ENCODE measurements around the gene FOXP3.

DNA sequence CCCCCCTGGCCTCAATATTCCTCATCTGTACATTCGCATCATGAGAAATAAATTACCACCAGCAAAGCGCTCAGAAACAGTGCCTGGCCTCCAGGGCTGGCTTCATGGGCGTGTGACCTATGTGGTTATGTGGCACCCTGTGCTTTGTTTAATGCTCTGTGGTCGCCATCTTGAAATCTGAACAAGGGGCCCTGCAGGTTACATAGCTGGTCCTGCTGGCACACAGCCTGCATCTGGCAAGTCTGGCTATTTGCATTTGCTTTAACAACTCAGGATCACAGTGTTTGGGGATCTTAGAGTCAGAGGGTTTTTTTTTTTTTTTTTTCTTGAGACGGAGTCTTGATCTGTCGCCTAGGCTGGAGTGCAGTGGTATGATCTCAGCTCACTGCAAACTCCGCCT is 9.9 kb downstream of the FOXP3 start:
- TF ChIP-seq, protein P1, sequence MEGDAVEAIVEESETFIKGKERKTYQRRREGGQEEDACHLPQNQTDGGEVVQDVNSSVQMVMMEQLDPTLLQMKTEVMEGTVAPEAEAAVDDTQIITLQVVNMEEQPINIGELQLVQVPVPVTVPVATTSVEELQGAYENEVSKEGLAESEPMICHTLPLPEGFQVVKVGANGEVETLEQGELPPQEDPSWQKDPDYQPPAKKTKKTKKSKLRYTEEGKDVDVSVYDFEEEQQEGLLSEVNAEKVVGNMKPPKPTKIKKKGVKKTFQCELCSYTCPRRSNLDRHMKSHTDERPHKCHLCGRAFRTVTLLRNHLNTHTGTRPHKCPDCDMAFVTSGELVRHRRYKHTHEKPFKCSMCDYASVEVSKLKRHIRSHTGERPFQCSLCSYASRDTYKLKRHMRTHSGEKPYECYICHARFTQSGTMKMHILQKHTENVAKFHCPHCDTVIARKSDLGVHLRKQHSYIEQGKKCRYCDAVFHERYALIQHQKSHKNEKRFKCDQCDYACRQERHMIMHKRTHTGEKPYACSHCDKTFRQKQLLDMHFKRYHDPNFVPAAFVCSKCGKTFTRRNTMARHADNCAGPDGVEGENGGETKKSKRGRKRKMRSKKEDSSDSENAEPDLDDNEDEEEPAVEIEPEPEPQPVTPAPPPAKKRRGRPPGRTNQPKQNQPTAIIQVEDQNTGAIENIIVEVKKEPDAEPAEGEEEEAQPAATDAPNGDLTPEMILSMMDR (IDR thresholded peaks at IDR 0.05; ENCODE audit: extremely low read depth in 1 of 2, insufficient read depth in 1 of 2, low read depth in 1 of 2, low read length in 2 of 2), result no peak
- TF ChIP-seq EZH2 (IDR thresholded peaks at IDR 0.05; ENCODE audit: borderline replicate concordance, low read depth, low read length, severe bottlenecking) (no peak), POLR2A (IDR thresholded peaks at IDR 0.05; ENCODE audit: low read depth, low read length) (no peak), POLR2AphosphoS5 (IDR thresholded peaks at IDR 0.05; ENCODE audit: insufficient read depth, low read depth, low read length) (no peak), JUN (IDR thresholded peaks at IDR 0.05; ENCODE audit: borderline replicate concordance, insufficient read depth, insufficient read length, low read depth) (no peak), MAX (IDR thresholded peaks at IDR 0.05; ENCODE audit: insufficient read depth, insufficient read length) (no peak)

All from endothelial cell of umbilical vein (primary cell).